Activated CD8-positive, alpha-beta memory T cell treated with anti-CD3 and anti-CD28 coated beads, Interleukin-2, amount 50 U/mL, for 48 hours (primary cell): ENCODE data around the gene FAM13A.

Source experiments
- DNase-seq: peaks from one replicate; pipeline ENCODE4 v3.0.0-alpha.2; 2020

The FAM13A gene

GRCh38 chr4:88804234-88804633 lies 252.8 kb downstream of the FAM13A start:
- no peak for DNase-seq

GRCh38 chr4:88803600-88804096 lies 253.3 kb downstream of the FAM13A start:
- no peak for DNase-seq

- DNase-seq: no peak
Observed at GRCh38 chr4:88802585-88803286, 254.2 kb downstream of the FAM13A start.

- no peak for DNase-seq
Observed at GRCh38 chr4:88802138-88802537, 254.8 kb downstream of the FAM13A start.

- no peak for DNase-seq
Observed at GRCh38 chr4:88799900-88800299, 257.1 kb downstream of the FAM13A start.

- no peak for DNase-seq
Observed at GRCh38 chr4:88797725-88798124, 259.3 kb downstream of the FAM13A start.

DNA sequence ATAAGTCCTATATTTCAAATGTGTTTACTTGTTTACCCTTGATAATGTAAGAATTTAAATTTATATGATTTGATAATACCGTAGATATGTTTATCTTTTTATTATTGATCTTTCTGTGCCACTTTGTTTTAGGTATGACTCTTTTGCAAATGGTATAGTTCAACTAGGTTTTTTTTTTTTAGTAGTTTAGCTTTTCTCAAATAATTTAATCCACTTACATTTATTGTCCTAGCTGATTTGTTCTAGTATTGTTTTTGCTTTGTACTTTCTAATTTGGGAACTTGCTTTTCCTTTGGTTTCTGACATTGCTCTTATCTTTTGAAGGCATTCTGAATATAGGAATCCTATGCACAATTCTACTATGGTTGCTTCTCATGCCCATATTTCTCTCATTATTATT lies 260.4 kb downstream of the FAM13A start:
- DNase-seq: no peak

- DNase-seq: no peak
Observed at GRCh38 chr4:88794952-88795351, 262.0 kb downstream of the FAM13A start.

DNA sequence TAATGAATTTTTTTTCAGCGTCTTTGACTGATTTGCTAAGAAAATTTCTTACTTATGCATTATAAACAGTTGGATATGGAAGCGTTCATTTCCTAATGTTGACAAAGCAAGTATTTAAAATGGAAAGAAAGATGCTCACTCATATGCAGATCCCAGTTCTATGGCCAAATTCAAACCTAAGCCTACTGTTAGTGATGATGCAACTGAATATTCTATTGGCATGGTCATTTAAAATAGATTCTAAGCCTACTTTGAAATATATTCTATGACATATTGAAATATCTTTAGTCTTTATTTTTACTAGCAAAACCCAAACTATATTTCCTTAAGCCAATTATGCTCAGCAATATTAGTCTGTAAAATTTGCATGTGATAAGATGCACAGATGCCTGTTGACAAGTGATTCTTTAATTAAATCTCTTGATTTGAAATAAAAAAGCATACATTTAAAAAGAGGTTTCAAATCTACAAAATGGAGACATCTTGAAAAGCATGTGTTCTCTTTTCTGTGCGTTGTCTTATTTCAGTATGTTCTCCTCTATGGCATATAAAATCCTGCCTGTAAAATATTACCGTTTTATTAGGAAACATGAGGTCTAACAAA lies 262.8 kb downstream of the FAM13A start:
- DNase-seq: no peak

- DNase-seq: no peak
Observed at GRCh38 chr4:88793475-88793874, 263.5 kb downstream of the FAM13A start.

- DNase-seq: no peak
Observed at GRCh38 chr4:88792821-88793220, 264.2 kb downstream of the FAM13A start.

GRCh38 chr4:88792268-88792781 lies 264.7 kb downstream of the FAM13A start:
- no peak for DNase-seq

GRCh38 chr4:88791274-88791673 lies 265.7 kb downstream of the FAM13A start:
- no peak for DNase-seq

- no peak for DNase-seq
Observed at GRCh38 chr4:88788895-88789294, 268.1 kb downstream of the FAM13A start.

DNA sequence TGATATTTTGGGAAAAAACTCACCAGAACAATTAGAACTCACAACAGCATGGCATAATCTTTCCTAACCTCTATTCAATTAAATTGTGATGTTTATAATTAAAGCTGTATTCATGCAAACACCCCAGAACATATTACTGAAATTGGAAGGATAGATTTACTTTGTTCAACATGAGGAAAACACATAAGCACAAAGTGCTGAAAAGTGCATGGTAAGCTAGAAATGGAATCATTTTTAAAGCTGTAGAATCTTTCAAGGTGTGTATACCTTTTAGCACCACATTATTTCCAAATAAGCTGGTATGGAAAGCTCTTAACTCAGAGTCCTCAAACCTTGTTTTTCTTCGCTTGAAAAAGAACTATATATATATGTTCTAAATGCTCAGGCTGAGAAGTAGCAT lies 268.6 kb downstream of the FAM13A start:
- DNase-seq: no peak

DNA sequence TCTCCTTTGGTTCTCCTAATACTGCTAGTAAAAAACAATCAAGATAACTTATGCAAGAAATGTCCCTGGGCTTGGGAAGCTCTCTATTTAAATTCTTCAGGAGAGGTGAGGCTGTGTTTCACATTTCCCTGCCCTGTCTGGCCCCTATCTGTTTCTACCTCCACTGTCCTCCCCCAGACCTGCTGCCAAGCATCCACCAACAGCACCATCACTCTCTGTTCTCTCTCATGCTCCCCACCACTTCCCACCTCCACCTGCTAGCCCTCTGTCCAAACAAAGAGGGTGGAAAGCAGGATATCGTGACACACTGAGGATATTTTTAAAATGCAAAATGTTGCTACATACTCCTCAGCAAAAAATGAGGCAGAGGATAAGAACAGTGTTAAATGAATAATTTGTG lies 271.0 kb downstream of the FAM13A start:
- DNase-seq: no peak

DNA sequence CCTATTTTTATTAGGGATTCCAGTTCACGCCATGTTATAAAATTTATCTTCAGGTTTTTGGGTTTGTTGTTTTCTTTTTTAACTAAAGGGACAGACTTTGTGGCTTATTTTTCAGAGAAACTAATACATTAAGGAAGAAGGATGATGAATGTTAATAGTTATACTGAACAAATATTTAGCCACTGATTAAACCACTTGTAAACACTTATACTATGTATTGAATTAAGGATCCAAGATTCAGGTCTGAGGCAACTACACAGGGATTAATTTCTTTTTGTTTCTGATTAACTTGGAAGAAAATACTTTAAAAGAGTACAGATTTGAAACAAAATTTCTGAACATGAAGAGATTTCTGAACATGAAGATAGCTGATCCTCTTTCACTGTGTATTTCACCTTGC lies 276.6 kb downstream of the FAM13A start:
- no peak for DNase-seq

- no peak for DNase-seq
Observed at GRCh38 chr4:88779431-88779830, 277.6 kb downstream of the FAM13A start.

DNA sequence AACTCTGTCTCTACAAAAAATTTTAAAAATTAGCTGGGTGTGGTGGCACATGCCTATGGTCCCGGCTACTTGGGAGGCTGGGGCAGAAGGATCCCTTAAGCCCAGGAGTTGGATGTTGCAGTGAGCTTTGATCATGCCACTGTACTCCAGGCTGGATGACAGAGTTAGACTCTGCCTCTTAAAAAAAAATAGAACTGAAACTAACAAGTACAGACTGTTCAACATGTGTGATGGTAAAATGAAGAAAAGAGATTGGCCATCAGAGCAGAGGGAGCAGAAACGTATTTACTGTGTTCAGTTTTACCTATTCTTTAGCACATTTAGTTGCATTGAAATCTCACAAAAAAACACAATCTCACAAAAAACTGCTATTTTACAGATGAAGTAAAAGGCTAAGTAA lies 281.5 kb downstream of the FAM13A start:
- DNase-seq: no peak

GRCh38 chr4:88775026-88775425 lies 282.0 kb downstream of the FAM13A start:
- no peak for DNase-seq

GRCh38 chr4:88771883-88772450 lies 285.0 kb downstream of the FAM13A start:
- DNase-seq: no peak

DNA sequence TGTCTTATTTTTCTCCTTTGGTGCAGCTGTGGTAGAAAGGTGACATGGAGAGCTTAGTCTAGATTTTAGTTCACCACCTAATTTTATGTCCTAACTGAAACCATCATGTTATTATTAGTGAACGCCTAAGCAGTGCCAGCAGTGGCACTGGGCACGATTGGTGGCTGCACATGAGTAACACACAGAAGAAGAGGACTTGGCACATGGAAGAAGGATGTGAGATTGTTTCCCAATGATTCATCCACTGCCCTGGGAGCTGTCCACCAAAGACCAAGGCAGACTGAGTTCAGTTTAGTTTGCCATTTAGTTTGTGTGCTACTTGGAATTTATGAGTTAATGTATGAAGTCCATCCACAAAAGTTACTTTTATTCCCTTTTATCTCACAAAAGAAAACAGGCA lies 291.3 kb downstream of the FAM13A start:
- no peak for DNase-seq

DNA sequence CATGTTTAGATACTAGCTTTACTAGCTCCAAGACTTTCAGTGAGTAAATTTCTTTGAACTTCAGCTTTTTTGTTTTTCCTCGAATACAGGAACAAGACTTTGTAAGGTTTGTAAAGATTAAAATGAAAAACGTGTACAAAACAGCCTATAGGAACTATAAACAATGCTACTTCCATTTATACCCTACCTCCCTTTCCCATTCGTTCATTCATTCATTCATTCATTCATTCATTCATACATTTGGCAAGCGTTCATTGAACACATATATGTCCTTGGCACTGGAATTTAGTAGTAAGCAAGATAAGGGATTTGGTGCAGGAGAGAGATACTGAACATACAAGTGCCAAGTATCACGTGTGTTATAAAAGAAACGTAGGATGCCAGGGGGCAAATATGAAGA lies 293.9 kb downstream of the FAM13A start:
- no peak for DNase-seq

GRCh38 chr4:88761861-88762523 lies 295.0 kb downstream of the FAM13A start:
- no peak for DNase-seq
